ENCODE measurements around the gene FUBP3.

The FUBP3 gene

DNA sequence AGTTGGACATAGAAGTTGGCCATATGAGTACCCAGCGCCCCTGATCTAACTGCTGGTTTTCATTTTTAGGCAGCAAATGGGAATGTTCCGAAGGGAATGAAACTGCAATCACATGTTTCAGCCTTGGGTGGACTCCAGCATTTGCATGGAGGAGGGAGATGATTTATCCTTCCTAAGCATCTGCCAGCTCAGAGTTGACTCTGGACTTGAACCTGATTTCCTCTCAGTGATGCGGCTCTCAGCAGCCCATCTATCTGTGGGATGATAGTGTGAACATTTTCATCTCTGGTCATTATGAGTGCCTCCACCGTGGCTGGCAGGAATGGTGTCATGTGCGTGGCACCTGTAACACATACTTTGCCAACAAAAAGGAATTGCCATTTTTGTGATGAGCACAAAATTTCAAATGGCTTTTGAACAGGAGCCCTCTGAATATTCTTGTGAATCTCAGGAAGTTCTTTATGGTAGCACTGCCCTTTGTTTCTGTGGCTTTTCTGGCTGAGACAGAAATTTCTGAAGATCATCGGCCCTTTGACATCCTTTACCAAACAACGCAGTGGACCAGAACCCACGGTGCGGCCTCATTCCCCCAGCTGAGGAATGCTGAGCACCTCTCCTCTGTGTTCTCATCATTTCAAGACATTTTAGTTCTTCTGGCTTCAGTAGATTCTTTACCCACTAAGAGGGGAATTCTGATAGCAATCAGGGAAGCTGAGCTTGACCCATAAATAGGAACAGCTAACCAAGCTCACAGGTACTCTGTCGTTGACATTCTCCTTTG is 28.5 kb downstream of the FUBP3 start:
- no peak overlapping the region for H3K27ac ChIP-seq
- TF ChIP-seq CTCF (IDR thresholded peaks at IDR 0.05) (no peak), ZFX (IDR thresholded peaks at IDR 0.05; ENCODE audit: borderline replicate concordance) (no peak)

- no peak overlapping the region for H3K27ac ChIP-seq
- TF ChIP-seq CTCF (IDR thresholded peaks at IDR 0.05): no peak
- no peak for TF ChIP-seq ZFX (IDR thresholded peaks at IDR 0.05; ENCODE audit: borderline replicate concordance)
These were observed 29.3 kb downstream of the FUBP3 start for GRCh38 chr9:130608554-130609134.

GRCh38 chr9:130609163-130609562 is 29.8 kb downstream of the FUBP3 start:
- TF ChIP-seq ZFX (IDR thresholded peaks at IDR 0.05; ENCODE audit: borderline replicate concordance) (no peak), CTCF (IDR thresholded peaks at IDR 0.05) (no peak)

GRCh38 chr9:130610862-130611707 is 31.7 kb downstream of the FUBP3 start:
- H3K27ac ChIP-seq: no peak overlapping the region
- TF ChIP-seq ZFX (IDR thresholded peaks at IDR 0.05; ENCODE audit: borderline replicate concordance) (no peak), CTCF (IDR thresholded peaks at IDR 0.05) (no peak)

More at GRCh38 chr9:130609163-130609562, 29.8 kb downstream of the FUBP3 start:
- no peak overlapping the region for H3K27ac ChIP-seq

DNA sequence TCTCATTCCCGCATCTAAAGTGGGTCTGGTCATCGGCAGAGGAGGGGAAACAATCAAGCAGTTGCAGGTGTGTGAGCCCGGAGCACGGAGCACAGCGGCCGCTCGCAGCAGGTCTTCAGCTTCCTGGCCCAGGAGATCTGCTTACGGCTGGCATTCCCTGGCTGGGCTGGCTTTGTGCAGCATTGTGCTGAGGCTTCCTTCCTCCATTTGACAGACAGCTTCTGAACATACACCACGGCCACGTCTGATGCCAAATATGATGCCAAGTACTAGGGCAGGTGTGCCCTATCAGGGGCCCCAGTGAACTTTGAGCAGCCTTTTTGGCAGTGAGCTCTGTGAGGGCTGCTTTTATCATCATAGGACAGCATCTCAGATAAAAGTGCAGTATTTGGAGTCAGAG is 37.1 kb downstream of the FUBP3 start:
- H3K27ac ChIP-seq: no peak overlapping the region
- no peak for TF ChIP-seq ZFX (IDR thresholded peaks at IDR 0.05; ENCODE audit: borderline replicate concordance)
- no peak for TF ChIP-seq CTCF (IDR thresholded peaks at IDR 0.05)

- H3K27ac ChIP-seq: no peak overlapping the region
- TF ChIP-seq ZFX (IDR thresholded peaks at IDR 0.05; ENCODE audit: borderline replicate concordance) (no peak), CTCF (IDR thresholded peaks at IDR 0.05) (no peak)
These were observed 44.1 kb downstream of the FUBP3 start for GRCh38 chr9:130623466-130623865.
